Small intestine (tissue), 7 donors: Measurements from ENCODE around the gene MSLN. TPM values are rescaled to one million over a fixed set of nuclear protein-coding genes. Genes with fewer than 3 reads are reported as not detected.

ENCODE experiments used
- DNase-seq, 2 donors: peaks; one replicate each; pipeline versions ENCODE4 v3.0.0 to v3.0.0-alpha.2; 2013
- FAIRE-seq: peaks from 2 replicates; lab custom pipeline; 2012; peaks lifted over from hg19 to GRCh38; lab: Jason Lieb, UNC
- H3K27ac ChIP-seq, 3 donors: one replicate each; pipeline ENCODE4 v1.5.1; 2013; ENCODE audit warnings: low read length in 2 of 3, mild to moderate bottlenecking in 2 of 3, control low read depth in 1 of 3, inconsistent platforms in 1 of 3, low read depth in 1 of 3, moderate library complexity in 1 of 3
- H3K27me3 ChIP-seq, 3 donors: one replicate each; pipeline ENCODE4 v1.6.1; 2013; ENCODE audit warnings: low read length in 3 of 3, inconsistent platforms in 1 of 3; ENCODE audit not compliant: control insufficient read depth in 3 of 3, insufficient read depth in 3 of 3
- H3K36me3 ChIP-seq, 3 donors: one replicate each; pipeline ENCODE4 v1.6.1; 2013; ENCODE audit warnings: low read length in 3 of 3, inconsistent platforms in 1 of 3, low read depth in 1 of 3, mild to moderate bottlenecking in 1 of 3, moderate library complexity in 1 of 3; ENCODE audit not compliant: control insufficient read depth in 3 of 3, insufficient read depth in 2 of 3
- H3K4me1 ChIP-seq, 3 donors: one replicate each; pipeline ENCODE4 v1.6.1; 2013; ENCODE audit warnings: low read length in 2 of 3, inconsistent platforms in 1 of 3, low read depth in 1 of 3, mild to moderate bottlenecking in 1 of 3, moderate library complexity in 1 of 3; ENCODE audit not compliant: control insufficient read depth in 3 of 3, insufficient read depth in 2 of 3
- H3K4me3 ChIP-seq, 3 donors: one replicate each; pipeline ENCODE4 v1.5.1; 2013; ENCODE audit warnings: low read length in 3 of 3, control low read depth in 1 of 3, inconsistent platforms in 1 of 3, low read depth in 1 of 3, mild to moderate bottlenecking in 1 of 3, moderate library complexity in 1 of 3
- H3K9me3 ChIP-seq, 2 donors: one replicate each; pipeline ENCODE4 v1.6.1; 2013; ENCODE audit warnings: low read depth in 1 of 2, low read length in 1 of 2; ENCODE audit not compliant: control insufficient read depth in 2 of 2, insufficient read depth in 1 of 2
- WGBS, 3 donors: extraction: QIAGEN DNeasy Blood & Tissue Kit; methylation state at CpG; one replicate each; pipeline ENCODE4 v1.1.7; 2013; 5-methylcytosine and 5-hydroxymethylcytosine counted together
- polyA plus RNA-seq, 4 donors: library from polyadenylated mRNA; stranded (reverse) in 3 of 4; unstranded in 1 of 4; fragments of 200-250 nt in 3 of 4; fragments of 120-200 nt in 1 of 4; gene quantifications; one replicate each; pipeline versions ENCODE4 v1.2.1 to v1.2.3, GENCODE V29; 2013
- donor health status: healthy with polysubstance abuse.
- donor health status: control.
- donor health status: control.
- donor health status: Bipolar disorder and iron deficiency.
- donor health status: healthy.

MSLN gene
- polyA plus RNA-seq, 4 donors: 1.3 to 29.7 (median 4.5) TPM

DNA sequence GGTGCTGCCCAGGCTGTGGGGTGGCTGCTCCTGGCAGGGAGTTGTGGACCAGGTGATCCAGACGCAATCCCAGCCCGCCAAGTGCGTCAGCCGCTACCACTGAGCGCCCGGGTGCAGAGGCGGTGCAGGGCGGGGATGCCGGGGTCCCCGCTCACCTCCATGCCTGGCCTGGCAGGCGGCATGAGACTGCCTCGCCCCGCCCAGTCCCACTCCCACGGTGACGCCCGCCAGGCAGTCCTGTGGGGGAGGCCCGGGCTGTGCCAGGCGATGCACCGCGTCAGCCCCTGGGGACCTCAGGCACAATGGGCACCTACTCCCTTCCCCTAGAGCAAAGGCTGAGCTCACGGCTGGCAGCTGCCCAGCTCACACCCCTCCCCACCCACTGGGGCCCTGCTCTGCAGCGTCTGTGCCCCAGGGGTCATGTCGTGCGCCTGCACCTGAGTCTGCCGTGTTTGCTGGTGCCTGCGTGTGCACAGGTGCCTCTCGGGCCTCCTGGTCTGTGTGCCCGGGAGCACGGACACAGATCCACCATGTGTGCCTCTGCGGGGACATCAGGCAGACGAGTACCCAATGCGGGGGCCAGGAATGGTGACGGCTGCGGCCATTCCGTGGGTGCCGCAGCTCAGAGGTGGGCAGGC, 22.4 kb downstream of the MSLN start:
- WGBS, 3 donors: 17 to 57% (median 36%) methylated on average over 34 to 36 of the region's 36 CpGs
- Histone ChIP-seq H3K27me3 (peaks cover 0 to 3% (median 2%) of the 10 kb centered on the region in 3 donors), H3K9me3 (no peaks in the 10 kb centered on the region), H3K4me1 (peaks cover 0 to 13% (median 0%) of the 10 kb centered on the region in 3 donors), H3K36me3 (peaks cover 0 to 31% (median 0%) of the 10 kb centered on the region in 3 donors), H3K27ac (no peak overlapping the region), H3K4me3 (no peak overlapping the region)
- FAIRE-seq (no peak), DNase-seq (peak in 1 of 2 donors; percentile 18)

DNA sequence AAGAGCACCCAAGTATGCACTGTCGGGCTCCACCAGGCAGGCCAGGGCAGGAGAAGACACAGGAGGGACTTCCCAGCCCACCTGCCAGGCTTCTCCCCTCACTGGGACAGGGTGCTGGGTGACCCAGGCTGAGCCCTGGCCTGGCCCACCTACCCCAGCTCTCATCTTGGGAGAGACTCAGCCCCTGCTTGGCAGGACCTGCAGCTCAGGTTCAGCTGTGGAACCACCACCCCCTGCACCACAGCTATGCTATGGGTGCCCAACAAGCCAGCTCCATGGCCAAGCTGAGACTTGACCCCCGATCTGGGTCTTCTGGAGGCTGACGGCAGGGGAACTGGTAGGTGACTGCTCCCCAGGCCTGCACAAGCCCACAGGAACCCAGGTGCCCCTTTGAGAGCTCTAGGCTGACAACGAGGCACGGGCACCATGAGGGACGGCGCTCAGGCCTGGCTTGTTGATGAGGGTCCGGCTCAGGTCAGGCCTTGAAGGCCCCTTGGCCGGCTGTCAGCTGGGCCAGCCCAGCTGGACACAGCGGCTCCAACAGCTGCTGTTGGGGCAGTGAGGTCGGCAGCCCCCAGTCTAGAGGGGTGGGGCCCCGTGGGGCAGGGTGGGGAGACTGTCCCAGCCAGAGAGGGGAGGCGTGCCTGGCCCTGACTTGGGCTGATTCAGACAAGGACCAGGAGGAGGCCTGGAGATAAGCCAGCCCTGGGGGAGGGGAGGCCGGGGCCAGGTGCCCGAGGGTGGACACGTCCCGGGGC, 23.0 kb downstream of the MSLN start:
- no peaks in the 10 kb centered on the region for H3K9me3 ChIP-seq
- peaks cover 0 to 13% (median 0%) of the 10 kb centered on the region in 3 donors for H3K4me1 ChIP-seq
- no peak overlapping the region for H3K27ac ChIP-seq
- peaks cover 0 to 31% (median 0%) of the 10 kb centered on the region in 3 donors for H3K36me3 ChIP-seq
- no peak overlapping the region for H3K4me3 ChIP-seq
- FAIRE-seq (no peak), DNase-seq (no peak)
- H3K27me3 ChIP-seq: no peaks in the 10 kb centered on the region
- 30 to 45% (median 39%) methylated on average over 17 of the region's 17 CpGs for WGBS, 3 donors

DNA sequence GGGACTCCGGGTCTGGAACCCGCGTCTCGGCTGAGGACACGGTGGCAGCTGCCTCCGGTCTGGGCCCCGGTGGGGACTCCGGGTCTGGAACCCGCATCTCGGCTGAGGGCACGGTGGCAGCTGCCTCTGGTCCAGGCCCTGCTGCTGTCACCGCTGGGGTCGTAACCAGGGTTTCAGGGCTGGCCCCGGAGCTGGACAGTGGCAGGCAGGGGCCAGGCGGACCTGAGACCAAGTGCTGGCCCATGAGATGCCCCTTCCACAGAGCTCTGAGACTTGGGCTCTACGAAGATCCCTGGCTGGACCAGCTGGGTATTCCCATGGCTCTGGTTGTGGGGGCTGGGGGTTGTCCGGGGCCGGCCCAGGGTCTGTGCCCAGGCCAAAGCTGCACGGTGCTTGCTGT, 23.9 kb downstream of the MSLN start:
- no peak for DNase-seq
- Histone ChIP-seq H3K36me3 (peaks cover 0 to 33% (median 0%) of the 10 kb centered on the region in 3 donors), H3K4me1 (peaks cover 0 to 18% (median 0%) of the 10 kb centered on the region in 3 donors), H3K4me3 (no peak overlapping the region), H3K27ac (no peak overlapping the region), H3K27me3 (no peaks in the 10 kb centered on the region), H3K9me3 (no peaks in the 10 kb centered on the region)
- FAIRE-seq: no peak
- WGBS, 3 donors: 91% methylated on average over 11 to 19 of the region's 19 CpGs

DNA sequence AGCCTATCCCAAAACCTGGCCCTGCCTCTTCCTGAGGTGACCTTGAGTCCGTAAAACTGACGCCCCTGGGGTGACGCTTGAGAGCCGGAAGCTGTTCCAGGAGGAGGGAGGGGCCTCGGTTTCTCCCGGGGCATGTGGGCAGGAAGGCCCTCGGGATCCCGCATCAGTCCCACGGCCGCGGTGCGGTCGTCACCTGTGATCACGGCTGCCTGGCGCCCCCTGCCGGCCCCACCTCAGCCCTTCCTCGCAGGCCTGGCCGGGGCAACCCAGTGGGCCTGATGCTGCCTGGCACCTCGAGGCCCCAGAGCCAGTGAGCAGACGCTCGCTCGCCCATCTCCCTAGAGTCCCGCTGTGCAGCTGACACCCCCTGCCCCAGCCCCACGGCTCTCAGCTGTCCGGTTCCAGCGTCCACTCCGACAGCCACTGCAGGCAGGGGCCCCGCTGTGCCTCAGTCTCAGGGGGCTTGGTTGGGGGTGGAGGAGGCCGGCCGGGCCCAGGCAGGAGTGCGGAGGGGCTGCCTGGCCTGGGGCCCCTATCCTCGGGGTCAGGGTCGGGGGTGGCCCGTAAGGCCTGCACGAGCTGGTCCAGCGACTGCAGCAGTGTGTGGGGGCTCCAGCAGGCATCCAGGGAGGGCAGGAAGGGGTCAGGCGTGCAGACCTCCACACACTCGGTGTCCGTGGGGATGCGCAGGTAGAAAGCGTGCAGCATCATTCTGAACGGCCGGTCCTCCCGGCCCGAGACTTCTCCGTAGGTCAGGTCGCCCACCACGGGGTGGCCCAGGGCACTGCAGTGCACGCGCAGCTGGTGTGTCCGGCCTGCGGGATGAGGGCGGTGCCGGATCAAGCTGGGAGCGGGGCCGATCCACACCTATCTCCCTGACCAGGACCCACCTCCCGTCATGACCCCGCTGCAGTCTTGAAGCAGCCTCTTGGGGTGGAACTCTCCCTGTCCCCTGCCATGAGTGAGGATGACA, 25.3 kb downstream of the MSLN start:
- DNase-seq (peak; percentile 60 to 78), FAIRE-seq (no peak)
- H3K27ac ChIP-seq: no peak overlapping the region
- peaks cover 0 to 21% (median 0%) of the 10 kb centered on the region in 3 donors for H3K4me1 ChIP-seq
- no peak overlapping the region for H3K4me3 ChIP-seq
- 61 to 65% (median 65%) methylated on average over 54 to 58 of the region's 58 CpGs for WGBS, 3 donors
- no peaks in the 10 kb centered on the region for H3K9me3 ChIP-seq
- H3K36me3 ChIP-seq: peaks cover 0 to 46% (median 0%) of the 10 kb centered on the region in 3 donors
- H3K27me3 ChIP-seq: no peaks in the 10 kb centered on the region

DNA sequence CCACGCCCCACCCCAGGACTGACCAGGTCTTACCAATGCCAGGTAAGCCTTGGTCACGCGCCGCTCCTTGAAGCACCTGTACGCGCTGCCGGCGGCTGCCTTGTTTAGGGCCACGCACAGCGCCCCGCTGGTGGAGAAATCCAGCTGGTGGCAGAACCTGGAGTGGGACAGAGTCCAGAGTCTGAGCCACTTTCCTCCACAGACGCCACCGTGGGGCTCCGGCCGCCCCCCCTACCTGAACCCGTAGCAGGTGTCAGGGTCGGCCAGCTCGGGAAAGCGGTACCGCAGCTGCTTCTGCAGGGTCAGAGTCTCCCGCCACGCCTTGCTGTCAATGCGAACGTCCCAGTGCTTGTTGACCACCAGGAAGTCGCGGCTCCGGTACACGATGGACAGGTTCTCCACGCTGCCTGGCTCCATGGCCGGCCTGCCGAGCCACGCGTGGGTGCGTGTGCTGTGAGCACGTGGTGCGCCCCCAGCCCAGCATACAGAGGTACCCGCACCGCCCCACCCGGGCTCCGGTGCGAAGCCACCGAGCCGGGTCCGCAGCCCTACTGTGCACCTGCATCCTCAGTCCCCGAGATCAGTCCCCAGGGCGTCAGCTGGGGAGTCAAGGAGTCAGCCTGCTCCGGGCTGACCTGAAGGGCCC, 26.9 kb downstream of the MSLN start:
- DNase-seq (peak; percentile 48 to 49), FAIRE-seq (no peak)
- H3K9me3 ChIP-seq: no peaks in the 10 kb centered on the region
- no peak overlapping the region for H3K27ac ChIP-seq
- 11 to 31% (median 23%) methylated on average over 44 to 47 of the region's 47 CpGs for WGBS, 3 donors
- H3K36me3 ChIP-seq: peaks cover 0 to 61% (median 0%) of the 10 kb centered on the region in 3 donors
- no peaks in the 10 kb centered on the region for H3K27me3 ChIP-seq
- peak overlapping the region; percentile 74 to 94 (median 78) for H3K4me3 ChIP-seq
- H3K4me1 ChIP-seq: peaks cover 0 to 21% (median 0%) of the 10 kb centered on the region in 3 donors

DNA sequence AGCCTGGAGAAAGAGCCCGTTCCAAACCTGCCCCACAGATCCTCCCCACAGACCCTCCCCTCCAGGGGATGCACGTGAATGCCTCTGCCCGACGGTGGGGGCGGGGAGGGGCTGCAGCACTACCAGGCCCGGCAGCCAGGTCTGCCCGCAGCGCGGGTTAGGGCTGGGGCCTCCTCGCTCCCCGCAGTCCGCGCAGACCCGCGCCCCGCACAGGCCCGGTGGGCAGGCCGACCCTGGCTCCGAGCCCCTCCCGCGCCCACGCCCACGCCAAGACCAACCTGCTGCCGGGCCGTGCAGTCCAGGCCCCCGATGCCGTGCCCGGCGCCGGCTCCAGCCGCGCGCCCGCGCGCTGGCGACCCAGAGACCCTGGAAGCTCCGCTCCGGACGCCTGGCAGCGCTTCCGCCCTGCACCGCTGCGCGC, 27.5 kb downstream of the MSLN start, which contains the start of gene RPUSD1:
RPUSD1 (minus strand) TSS at position 404 of the 421 bp plus-strand sequence. CDS start 644 bp downstream, outside the sequence.
- H3K27ac ChIP-seq: peak within 1 kb of the TSS in 2 of 3 donors; percentile 27 to 55
- no peak for FAIRE-seq

DNA sequence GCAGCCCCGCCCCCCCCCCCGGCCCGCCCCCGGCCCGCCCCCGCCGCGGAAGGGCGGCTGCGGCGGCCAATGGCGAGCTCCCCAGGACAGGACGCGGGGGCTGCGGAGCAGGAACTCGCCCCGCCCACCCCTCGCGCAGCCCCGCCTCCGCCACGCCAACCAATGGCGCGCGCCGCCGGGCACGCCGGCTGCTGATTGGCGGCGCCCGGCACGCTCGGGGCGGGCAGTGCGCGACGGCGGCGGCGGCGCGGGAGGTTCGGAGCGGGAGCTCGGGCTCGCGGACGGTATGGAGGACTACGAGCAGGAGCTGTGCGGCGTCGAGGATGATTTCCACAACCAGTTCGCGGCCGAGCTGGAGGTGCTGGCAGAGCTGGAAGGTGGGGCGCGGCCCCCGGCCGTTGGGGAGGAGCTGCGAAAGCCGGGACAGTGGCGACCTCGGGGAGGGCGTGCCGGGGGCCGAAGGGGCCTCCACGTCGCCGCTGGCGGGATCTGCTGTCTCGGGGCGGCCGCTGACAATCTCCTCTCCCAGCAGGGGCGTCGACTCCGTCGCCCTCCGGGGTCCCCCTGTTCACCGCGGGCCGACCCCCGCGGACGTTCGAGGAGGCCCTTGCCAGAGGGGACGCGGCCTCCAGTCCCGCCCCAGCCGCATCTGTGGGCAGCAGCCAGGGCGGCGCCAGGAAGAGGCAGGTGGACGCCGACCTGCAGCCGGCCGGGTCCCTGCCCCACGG, 28.0 kb downstream of the MSLN start, which contains the start of gene CHTF18:
CHTF18 (plus strand) TSS at position 222 of the 728 bp plus-strand sequence; CDS start at position 287, 65 bp downstream.
- peak; percentile 91 to 95 for DNase-seq
- H3K27ac ChIP-seq: peak within 1 kb of the TSS in 2 of 3 donors; percentile 27 to 55
- no peak for FAIRE-seq
- peak within 1 kb of the TSS; percentile 74 to 94 (median 78) for H3K4me3 ChIP-seq
- H3K9me3 ChIP-seq: no peaks in the 10 kb centered on the region
- 0 to 1% (median 0%) methylated on average over 64 to 97 of the region's 97 CpGs for WGBS, 3 donors
- peaks cover 0 to 13% (median 0%) of the 10 kb centered on the region in 3 donors for H3K4me1 ChIP-seq
- H3K36me3 ChIP-seq: peaks cover 0 to 72% (median 0%) of the 10 kb centered on the region in 3 donors
- no peaks in the 10 kb centered on the region for H3K27me3 ChIP-seq

More for the DNA sequence above, 27.5 kb downstream of the MSLN start, which contains the start of gene RPUSD1:
- WGBS, 3 donors: 0 to 1% (median 0%) methylated on average over 28 to 45 of the region's 45 CpGs
- Histone ChIP-seq H3K36me3 (peaks cover 0 to 67% (median 0%) of the 10 kb centered on the region in 3 donors), H3K4me3 (peak within 1 kb of the TSS; percentile 74 to 94 (median 78)), H3K27me3 (no peaks in the 10 kb centered on the region), H3K4me1 (peaks cover 0 to 18% (median 0%) of the 10 kb centered on the region in 3 donors), H3K9me3 (no peaks in the 10 kb centered on the region)
- no peak for DNase-seq
